DND-41 (cell line): ENCODE measurements around the gene SRPK2.

ENCODE experiments used
- ATAC-seq: fragments of 200-7000 bp; cut with Tn5 transposase; 3 replicates; pipeline ENCODE4 v1.9.1; 2021; ENCODE audit warnings: low read depth; ENCODE audit not compliant: insufficient read depth
- DNase-seq: peaks from one replicate; pipeline ENCODE4 v3.0.0-alpha.2; 2020
- H2AFZ ChIP-seq: 2 replicates; pipeline ENCODE4 v1.6.0; 2012; ENCODE audit warnings: low read depth, low read length
- H3K27ac ChIP-seq: 2 replicates; pipeline ENCODE4 v1.5.1; 2012; ENCODE audit warnings: low read length, inconsistent platforms
- H3K27me3 ChIP-seq: fragments of 200-600 bp; sonication (generic); 2 replicates; pipeline ENCODE4 v1.6.0; 2012; ENCODE audit warnings: low read length, mild to moderate bottlenecking, inconsistent platforms; ENCODE audit not compliant: insufficient read depth, poor library complexity
- H3K36me3 ChIP-seq: 2 replicates; pipeline ENCODE4 v1.5.1; 2012; ENCODE audit warnings: low read length, inconsistent platforms; ENCODE audit not compliant: insufficient read depth
- H3K4me1 ChIP-seq: 2 replicates; pipeline ENCODE4 v1.5.1; 2012; ENCODE audit warnings: mild to moderate bottlenecking, low read length; ENCODE audit not compliant: insufficient read depth
- H3K4me2 ChIP-seq: 2 replicates; pipeline ENCODE4 v1.6.0; 2012; ENCODE audit warnings: mild to moderate bottlenecking, moderate library complexity, low read length, inconsistent platforms; ENCODE audit not compliant: insufficient read depth
- H3K4me3 ChIP-seq, 2 experiments: fragments of 200-600 bp in 1 of 2; shearing (Covaris generic) in 1 of 2; 2 replicates each; pipeline ENCODE4 v1.5.1; 2012 to 2016; ENCODE audit warnings: inconsistent platforms in 2 of 2, low read length in 2 of 2, mild to moderate bottlenecking in 2 of 2, low read depth in 1 of 2, moderate library complexity in 1 of 2
- H3K79me2 ChIP-seq: 2 replicates; pipeline ENCODE4 v1.6.0; 2012; ENCODE audit warnings: low read length, inconsistent platforms; ENCODE audit not compliant: insufficient read depth
- H3K9ac ChIP-seq: 2 replicates; pipeline ENCODE4 v1.6.0; 2012; ENCODE audit warnings: low read depth, mild to moderate bottlenecking, inconsistent platforms, low read length, moderate library complexity
- H3K9me3 ChIP-seq: 2 replicates; pipeline ENCODE4 v1.5.1; 2012; ENCODE audit warnings: low read length, moderate library complexity, mild to moderate bottlenecking, inconsistent platforms; ENCODE audit not compliant: insufficient read depth, severe bottlenecking
- H4K20me1 ChIP-seq: 2 replicates; pipeline ENCODE4 v1.6.0; 2012; ENCODE audit warnings: low read length; ENCODE audit not compliant: insufficient read depth
- CTCF ChIP-seq: IDR thresholded peaks from 2 replicates; pipeline ENCODE4 v1.5.1; 2012; ENCODE audit warnings: borderline replicate concordance, low read length, moderate library complexity, mild to moderate bottlenecking; ENCODE audit not compliant: poor library complexity, severe bottlenecking; ENCODE audit errors: extremely low read depth
- EZH2 ChIP-seq: IDR thresholded peaks from 3 replicates; pipeline ENCODE4 v1.6.1; 2012; ENCODE audit warnings: borderline replicate concordance, low read depth, mild to moderate bottlenecking, moderate library complexity, low read length, inconsistent platforms; ENCODE audit not compliant: severe bottlenecking

The SRPK2 gene

GRCh38 chr7:105298439-105298894 is 90.3 kb downstream of the SRPK2 start:
- no peaks in the 10 kb centered on the region for H4K20me1 ChIP-seq
- no peaks in the 10 kb centered on the region for H3K36me3 ChIP-seq
- H3K79me2 ChIP-seq = peaks cover 89% of the 10 kb centered on the region
- peaks cover 92% of the 10 kb centered on the region for H3K4me1 ChIP-seq
- H3K4me2 ChIP-seq = peak overlapping the region; percentile 50
- TF ChIP-seq CTCF (peak; percentile 61), EZH2 (no peak)
- no peak overlapping the region for H2AFZ ChIP-seq
- DNase-seq (peak; percentile 70), ATAC-seq (peak; percentile 71)
- peak overlapping the region; percentile 93 for H3K27ac ChIP-seq
- no peaks in the 10 kb centered on the region for H3K27me3 ChIP-seq
- peak overlapping the region; percentile 54 for H3K9ac ChIP-seq
- no peaks in the 10 kb centered on the region for H3K9me3 ChIP-seq
- H3K4me3 ChIP-seq = peak overlapping the region in 1 of 2 experiments; percentile 16; a peak in 1 of 4 replicates

- DNase-seq (no peak), ATAC-seq (peak; percentile 3; the same call in 1 of the 3 replicates)
- H3K79me2 ChIP-seq = peaks cover 89% of the 10 kb centered on the region
- no peaks in the 10 kb centered on the region for H3K9me3 ChIP-seq
- peak overlapping the region; percentile 54 for H3K9ac ChIP-seq
- H3K27ac ChIP-seq = peak overlapping the region; percentile 93
- H3K4me2 ChIP-seq = peak overlapping the region; percentile 50
- no peaks in the 10 kb centered on the region for H4K20me1 ChIP-seq
- no peak for TF ChIP-seq EZH2
- peaks cover 88% of the 10 kb centered on the region for H3K4me1 ChIP-seq
- no peak overlapping the region for H3K4me3 ChIP-seq
- no peaks in the 10 kb centered on the region for H3K36me3 ChIP-seq
- H2AFZ ChIP-seq = no peak overlapping the region
- H3K27me3 ChIP-seq = no peaks in the 10 kb centered on the region
Measured at GRCh38 chr7:105297985-105298384, 90.7 kb downstream of the SRPK2 start.

GRCh38 chr7:105297309-105297708 is 91.4 kb downstream of the SRPK2 start:
- H2AFZ ChIP-seq = no peak overlapping the region
- peak overlapping the region; percentile 79 for H3K27ac ChIP-seq
- no peak for TF ChIP-seq EZH2
- no peak for TF ChIP-seq CTCF
- H4K20me1 ChIP-seq = no peaks in the 10 kb centered on the region
- no peak overlapping the region for H3K4me3 ChIP-seq
- no peak overlapping the region for H3K9ac ChIP-seq
- no peak for DNase-seq
- no peak overlapping the region for H3K4me2 ChIP-seq
- H3K79me2 ChIP-seq = peaks cover 89% of the 10 kb centered on the region
- no peaks in the 10 kb centered on the region for H3K27me3 ChIP-seq
- H3K36me3 ChIP-seq = no peaks in the 10 kb centered on the region
- H3K9me3 ChIP-seq = no peaks in the 10 kb centered on the region
- peaks cover 86% of the 10 kb centered on the region for H3K4me1 ChIP-seq
- no peak for ATAC-seq

- TF ChIP-seq EZH2 = no peak
- TF ChIP-seq CTCF = no peak
- H3K4me2 ChIP-seq = peak overlapping the region; percentile 48; the same call in 1 of the 2 replicates
- peak overlapping the region; percentile 79 for H3K27ac ChIP-seq
Measured at GRCh38 chr7:105296491-105296890, 92.2 kb downstream of the SRPK2 start.

More at GRCh38 chr7:105296491-105296890, 92.2 kb downstream of the SRPK2 start:
- peaks cover 77% of the 10 kb centered on the region for H3K4me1 ChIP-seq
- ATAC-seq (no peak), DNase-seq (no peak)
- no peaks in the 10 kb centered on the region for H3K36me3 ChIP-seq
- H3K9ac ChIP-seq = peak overlapping the region; percentile 38
- no peaks in the 10 kb centered on the region for H3K27me3 ChIP-seq
- H2AFZ ChIP-seq = no peak overlapping the region
- H3K4me3 ChIP-seq = no peak overlapping the region
- H3K9me3 ChIP-seq = no peaks in the 10 kb centered on the region
- H4K20me1 ChIP-seq = no peaks in the 10 kb centered on the region
- H3K79me2 ChIP-seq = peaks cover 89% of the 10 kb centered on the region
